IPS-20b (cell line): ENCODE measurements around the gene ADAMTSL1.

ENCODE experiments used
- H3K27ac ChIP-seq: one replicate; pipeline ENCODE4 v1.5.1; 2013; ENCODE audit warnings: low read length
- H3K27me3 ChIP-seq: 2 replicates; pipeline ENCODE4 v1.6.1; 2013; ENCODE audit warnings: mild to moderate bottlenecking, low read length, inconsistent platforms; ENCODE audit not compliant: insufficient read depth
- H3K36me3 ChIP-seq: 2 replicates; pipeline ENCODE4 v1.6.1; 2013; ENCODE audit warnings: low read depth, mild to moderate bottlenecking, inconsistent platforms, low read length, moderate library complexity; ENCODE audit not compliant: insufficient read depth
- H3K4me1 ChIP-seq: 2 replicates; pipeline ENCODE4 v1.6.1; 2013; ENCODE audit warnings: mild to moderate bottlenecking, control low read depth, inconsistent platforms, low read length, moderate library complexity; ENCODE audit not compliant: insufficient read depth
- H3K4me3 ChIP-seq: 2 replicates; pipeline ENCODE4 v1.5.1; 2013; ENCODE audit warnings: mild to moderate bottlenecking, low read length, inconsistent platforms
- H3K9ac ChIP-seq: 2 replicates; pipeline ENCODE4 v1.6.1; 2013; ENCODE audit warnings: low read depth, mild to moderate bottlenecking, inconsistent platforms, low read length, moderate library complexity
- H3K9me3 ChIP-seq: 2 replicates; pipeline ENCODE4 v1.6.1; 2013; ENCODE audit warnings: mild to moderate bottlenecking, low read depth, low read length, inconsistent platforms; ENCODE audit not compliant: insufficient read depth

Gene ADAMTSL1

GRCh38 chr9:18573021-18573556, 99.1 kb downstream of the ADAMTSL1 start:
- H3K9ac ChIP-seq: no peak overlapping the region
- no peak overlapping the region for H3K27ac ChIP-seq
- H3K4me3 ChIP-seq: no peak overlapping the region
- no peaks in the 10 kb centered on the region for H3K36me3 ChIP-seq
- no peaks in the 10 kb centered on the region for H3K9me3 ChIP-seq
- H3K4me1 ChIP-seq: no peaks in the 10 kb centered on the region
- H3K27me3 ChIP-seq: no peaks in the 10 kb centered on the region

- Histone ChIP-seq H3K4me3 (no peak overlapping the region), H3K36me3 (no peaks in the 10 kb centered on the region), H3K4me1 (no peaks in the 10 kb centered on the region), H3K9ac (no peak overlapping the region), H3K27ac (no peak overlapping the region), H3K9me3 (no peaks in the 10 kb centered on the region), H3K27me3 (no peaks in the 10 kb centered on the region)
These were observed 101.7 kb downstream of the ADAMTSL1 start for GRCh38 chr9:18575686-18576085.

- Histone ChIP-seq H3K36me3 (no peaks in the 10 kb centered on the region), H3K27ac (no peak overlapping the region), H3K4me1 (no peaks in the 10 kb centered on the region), H3K27me3 (no peaks in the 10 kb centered on the region), H3K4me3 (no peak overlapping the region), H3K9ac (no peak overlapping the region), H3K9me3 (no peaks in the 10 kb centered on the region)
These were observed 105.6 kb downstream of the ADAMTSL1 start for GRCh38 chr9:18579536-18579935.

GRCh38 chr9:18580151-18580550, 106.2 kb downstream of the ADAMTSL1 start:
- no peak overlapping the region for H3K27ac ChIP-seq
- no peaks in the 10 kb centered on the region for H3K36me3 ChIP-seq
- H3K9ac ChIP-seq: no peak overlapping the region
- no peaks in the 10 kb centered on the region for H3K9me3 ChIP-seq
- H3K27me3 ChIP-seq: no peaks in the 10 kb centered on the region
- no peak overlapping the region for H3K4me3 ChIP-seq
- no peaks in the 10 kb centered on the region for H3K4me1 ChIP-seq

GRCh38 chr9:18585996-18586395, 112.0 kb downstream of the ADAMTSL1 start:
- Histone ChIP-seq H3K9ac (no peak overlapping the region), H3K4me3 (no peak overlapping the region), H3K27me3 (no peaks in the 10 kb centered on the region)

GRCh38 chr9:18588002-18588401, 114.0 kb downstream of the ADAMTSL1 start:
- Histone ChIP-seq H3K9ac (no peak overlapping the region), H3K27ac (no peak overlapping the region)

More at GRCh38 chr9:18585996-18586395, 112.0 kb downstream of the ADAMTSL1 start:
- Histone ChIP-seq H3K36me3 (no peaks in the 10 kb centered on the region), H3K4me1 (no peaks in the 10 kb centered on the region), H3K27ac (no peak overlapping the region), H3K9me3 (peaks cover under 1% of the 10 kb centered on the region; the same call in 1 of the 2 replicates)

GRCh38 chr9:18591261-18591660, 117.3 kb downstream of the ADAMTSL1 start:
- Histone ChIP-seq H3K9me3 (peaks cover 7% of the 10 kb centered on the region; the same call in 1 of the 2 replicates), H3K36me3 (no peaks in the 10 kb centered on the region), H3K27ac (no peak overlapping the region), H3K4me3 (no peak overlapping the region), H3K27me3 (no peaks in the 10 kb centered on the region), H3K4me1 (no peaks in the 10 kb centered on the region), H3K9ac (no peak overlapping the region)

More at GRCh38 chr9:18588002-18588401, 114.0 kb downstream of the ADAMTSL1 start:
- Histone ChIP-seq H3K4me1 (no peaks in the 10 kb centered on the region), H3K36me3 (no peaks in the 10 kb centered on the region), H3K27me3 (no peaks in the 10 kb centered on the region), H3K9me3 (peaks cover 7% of the 10 kb centered on the region; the same call in 1 of the 2 replicates), H3K4me3 (no peak overlapping the region)

- H3K27ac ChIP-seq: no peak overlapping the region
- H3K4me1 ChIP-seq: no peaks in the 10 kb centered on the region
- H3K4me3 ChIP-seq: no peak overlapping the region
- peaks cover 7% of the 10 kb centered on the region; the same call in 1 of the 2 replicates for H3K9me3 ChIP-seq
- H3K27me3 ChIP-seq: no peaks in the 10 kb centered on the region
- no peak overlapping the region for H3K9ac ChIP-seq
- no peaks in the 10 kb centered on the region for H3K36me3 ChIP-seq
These were observed 120.9 kb downstream of the ADAMTSL1 start for GRCh38 chr9:18594837-18595236.

- no peak overlapping the region for H3K9ac ChIP-seq
- H3K27me3 ChIP-seq: no peaks in the 10 kb centered on the region
- H3K9me3 ChIP-seq: peaks cover 7% of the 10 kb centered on the region; the same call in 1 of the 2 replicates
- H3K4me3 ChIP-seq: no peak overlapping the region
- H3K36me3 ChIP-seq: no peaks in the 10 kb centered on the region
- H3K27ac ChIP-seq: no peak overlapping the region
- H3K4me1 ChIP-seq: no peaks in the 10 kb centered on the region
These were observed 121.6 kb downstream of the ADAMTSL1 start for GRCh38 chr9:18595597-18595996.

- H3K9me3 ChIP-seq: no peaks in the 10 kb centered on the region
- H3K27me3 ChIP-seq: no peaks in the 10 kb centered on the region
- no peak overlapping the region for H3K27ac ChIP-seq
- H3K36me3 ChIP-seq: no peaks in the 10 kb centered on the region
- H3K4me3 ChIP-seq: no peak overlapping the region
- H3K4me1 ChIP-seq: no peaks in the 10 kb centered on the region
- no peak overlapping the region for H3K9ac ChIP-seq
These were observed 123.0 kb downstream of the ADAMTSL1 start for GRCh38 chr9:18596920-18597319.

- H3K36me3 ChIP-seq: no peaks in the 10 kb centered on the region
- H3K4me1 ChIP-seq: no peaks in the 10 kb centered on the region
- no peak overlapping the region for H3K4me3 ChIP-seq
- H3K9ac ChIP-seq: no peak overlapping the region
- H3K27ac ChIP-seq: no peak overlapping the region
- no peaks in the 10 kb centered on the region for H3K27me3 ChIP-seq
- peaks cover 15% of the 10 kb centered on the region; the same call in 1 of the 2 replicates for H3K9me3 ChIP-seq
These were observed 125.0 kb downstream of the ADAMTSL1 start for GRCh38 chr9:18598969-18599368.

- Histone ChIP-seq H3K27ac (no peak overlapping the region), H3K9me3 (peaks cover 15% of the 10 kb centered on the region; the same call in 1 of the 2 replicates), H3K27me3 (no peaks in the 10 kb centered on the region), H3K9ac (no peak overlapping the region), H3K4me1 (peaks cover 10% of the 10 kb centered on the region), H3K4me3 (no peak overlapping the region), H3K36me3 (no peaks in the 10 kb centered on the region)
These were observed 127.1 kb downstream of the ADAMTSL1 start for GRCh38 chr9:18601026-18601425.
